Calu3 (cell line): ENCODE data around the gene ADAMTS7. TPM values are rescaled to one million over a fixed set of nuclear protein-coding genes. Genes with fewer than 3 reads are reported as not detected.
A peak's percentile ranks its signal among the peaks of the same experiment; 100 is the strongest.

ENCODE experiments used
- Bru-seq: library from RNA; stranded (reverse); fragments of 400-500 nt; gene quantifications from one replicate; lab custom pipeline; 2021; lab: Mats Ljungman, UMichigan
- BruChase-seq, 2 experiments: library from RNA; stranded (reverse); fragments of 400-500 nt; gene quantifications; one replicate each; lab custom pipeline; 2021; lab: Mats Ljungman, UMichigan
- BruUV-seq: library from RNA; stranded (reverse); fragments of 400-500 nt; replicated peaks from 2 replicates; lab custom pipeline; 2021; lab: Mats Ljungman, UMichigan
- CTCF ChIA-PET: fragments of 300-600 bp; sonication (Branson Sonifier 250); formaldehyde crosslinking; loops from one replicate; lab custom pipeline; 2022; ENCODE audit warnings: antibody characterized with exemption; lab: Charles Lee
- DNase-seq: peaks from one replicate; pipeline ENCODE4 v3.0.0; 2022
- H3K27ac Mint-ChIP-seq: one replicate; pipeline ENCODE4 v1.8.0; 2022; ENCODE audit warnings: mixed read lengths; ENCODE audit not compliant: unreplicated experiment
- H3K27me3 Mint-ChIP-seq: one replicate; pipeline ENCODE4 v1.8.0; 2022; ENCODE audit warnings: mixed read lengths; ENCODE audit not compliant: unreplicated experiment
- H3K36me3 Mint-ChIP-seq: one replicate; pipeline ENCODE4 v1.8.0; 2022; ENCODE audit warnings: mild to moderate bottlenecking, moderate library complexity, mixed read lengths; ENCODE audit not compliant: insufficient read depth, unreplicated experiment
- H3K4me1 Mint-ChIP-seq: one replicate; pipeline ENCODE4 v1.8.0; 2022; ENCODE audit warnings: mild to moderate bottlenecking, low read depth, mixed read lengths; ENCODE audit not compliant: unreplicated experiment
- H3K4me3 Mint-ChIP-seq: one replicate; pipeline ENCODE4 v1.8.0; 2022; ENCODE audit warnings: mild to moderate bottlenecking, low read depth, moderate library complexity, mixed read lengths; ENCODE audit not compliant: unreplicated experiment
- H3K9me3 Mint-ChIP-seq: one replicate; pipeline ENCODE4 v1.8.0; 2022; ENCODE audit warnings: low read depth, mixed read lengths; ENCODE audit not compliant: unreplicated experiment
- CTCF ChIP-seq: fragments of 200-600 bp; IDR thresholded peaks from one replicate; pipeline ENCODE4 v1.8.0; 2022; ENCODE audit warnings: antibody characterized with exemption; ENCODE audit not compliant: unreplicated experiment
- intact Hi-C: fragments of 100-400 bp; cut with micrococcal nuclease; formaldehyde crosslinking; loops from one replicate; pipeline ENCODE4 v1.10.0; 2022; ENCODE audit not compliant: unreplicated experiment
- long read RNA-seq: library from polyadenylated mRNA; stranded (forward); transcript quantifications from one replicate; pipeline ENCODE4 v2.0.0, GENCODE V29; 2022
- total RNA-seq: library from RNA; stranded (reverse); gene quantifications from 2 replicates; pipeline ENCODE4 v1.2.3, GENCODE V29; 2022

The ADAMTS7 gene
- total RNA-seq: 1.3 and 1.4 TPM in 2 replicates
- percentile 21 among the genes with signal in this experiment for Bru-seq, nascent RNA
- percentile 20 among the genes with signal in this experiment for BruChase-seq, experiment 1, labeled RNA remaining after a 6-hour chase
- BruChase-seq, experiment 2, labeled RNA remaining after a 2-hour chase: percentile 26 among the genes with signal in this experiment
- long read RNA-seq, partial matches to known transcripts: 1 of 2 reads
- long read RNA-seq, other reads (novel, unspliced or antisense): 1 of 2 reads

DNA sequence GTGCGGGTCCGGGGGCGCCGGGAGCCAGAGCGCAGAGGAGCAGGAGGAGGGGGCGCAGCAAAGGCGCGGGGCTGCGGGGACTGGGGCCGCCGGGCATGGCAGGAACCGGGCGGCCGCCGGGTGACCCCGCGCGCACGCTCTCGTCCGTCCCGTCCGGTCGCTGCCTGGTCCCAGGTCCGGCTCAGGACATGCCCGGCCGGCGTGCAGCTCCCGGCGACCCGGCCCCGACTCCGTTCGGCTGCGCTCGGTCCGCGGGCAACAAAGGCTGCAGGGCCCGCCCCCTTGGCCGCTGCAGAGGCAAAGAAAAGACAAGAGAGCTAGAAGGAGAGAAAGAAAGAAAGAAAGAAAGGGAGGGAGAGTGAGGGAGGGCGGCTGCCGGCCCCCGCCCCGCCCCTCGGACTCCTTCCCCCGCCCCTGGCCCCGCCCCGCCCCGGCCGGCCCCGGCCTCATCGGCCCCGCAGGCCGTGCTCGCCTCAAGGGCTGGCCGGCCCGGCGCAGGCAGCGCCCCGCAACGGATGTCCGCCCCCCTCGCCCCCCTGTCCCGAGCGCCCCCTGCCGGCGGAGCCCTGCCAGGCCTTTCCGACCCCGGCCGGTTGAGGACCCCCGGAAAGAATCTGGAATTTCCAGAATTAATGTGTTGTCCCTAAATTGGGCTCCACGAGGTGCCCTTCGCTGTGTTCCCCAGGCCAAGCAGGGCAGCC lies at the start of gene ADAMTS7:
TSS of gene ADAMTS7 (minus strand) at position 341 of the 701 bp plus-strand sequence. CDS start at position 97, 244 bp downstream.
- Mint-ChIP-seq H3K27me3 (peaks cover 55% of the 10 kb centered on the region), H3K27ac (no peak within 1 kb of the TSS), H3K4me1 (peaks cover 17% of the 10 kb centered on the region), H3K9me3 (no peaks in the 10 kb centered on the region), H3K4me3 (peak within 1 kb of the TSS; percentile 72), H3K36me3 (peaks cover 15% of the 10 kb centered on the region)
- BruUV-seq: no TSS peak
- CTCF ChIA-PET: interaction anchor here (0.7 to 1.6 kb wide), 4 partner anchors 37 to 346 kb away, joined by 3 to 5 read pairs (median 4); no protein-coding TSS in a partner anchor
- intact Hi-C loops: loop anchor here (10.0 kb wide), 1 partner anchor 54 kb away; no protein-coding TSS in a partner anchor
- TF ChIP-seq CTCF: peak; percentile 85
- peak; percentile 82 for DNase-seq

DNA sequence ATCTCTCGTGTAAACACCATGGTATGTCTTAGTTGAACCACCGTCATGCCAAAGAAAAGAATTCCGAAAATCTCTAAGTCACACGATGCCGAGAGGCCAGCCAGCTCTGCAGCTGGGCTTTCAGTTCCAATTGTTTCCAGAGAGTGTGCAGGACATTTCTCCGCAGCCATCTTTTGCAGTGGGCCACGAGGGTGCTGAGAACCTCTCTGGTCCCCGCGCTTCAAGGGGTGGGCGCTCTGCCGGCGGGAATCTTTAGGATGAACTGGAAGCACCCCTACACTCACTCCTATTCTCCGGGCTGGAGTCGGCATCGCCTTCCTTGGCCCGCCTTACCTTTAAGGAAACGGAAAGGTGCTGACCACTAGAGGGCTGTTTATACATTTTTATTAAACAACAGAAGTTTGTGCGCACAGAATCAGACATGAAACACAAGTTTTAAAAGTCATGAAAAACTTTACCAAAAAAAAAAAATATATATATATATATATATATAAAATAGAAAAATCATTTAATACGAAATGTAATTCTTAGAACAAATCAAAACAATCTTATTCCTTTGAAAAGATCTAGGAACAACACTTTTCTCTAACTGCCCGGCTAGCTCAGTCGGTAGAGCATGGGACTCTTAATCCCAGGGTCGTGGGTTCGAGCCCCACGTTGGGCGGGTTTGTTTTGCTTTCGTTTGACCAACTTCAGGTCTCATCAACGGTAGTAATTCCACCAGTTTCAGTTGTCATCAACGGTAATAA lies 48.9 kb upstream of the ADAMTS7 start:
- DNase-seq: peak; percentile 87
- BruUV-seq: no TSS peak
- Mint-ChIP-seq H3K4me3 (peak overlapping the region; percentile 70), H3K4me1 (no peaks in the 10 kb centered on the region), H3K27me3 (no peaks in the 10 kb centered on the region), H3K9me3 (no peaks in the 10 kb centered on the region), H3K27ac (peak overlapping the region; percentile 90), H3K36me3 (peaks cover 9% of the 10 kb centered on the region)
- CTCF ChIA-PET: interaction anchor here (0.7 to 1.6 kb wide), 5 partner anchors 9 to 712 kb away, joined by 3 to 8 read pairs (median 3); partner anchors contain the start of gene MORF4L1
- TF ChIP-seq CTCF: peak; percentile 51
- intact Hi-C loops: loop anchor here (10.0 kb wide), 1 partner anchor 45 kb away; the partner anchor contains the start of gene ADAMTS7

- BruUV-seq: no TSS peak
- TF ChIP-seq CTCF: no peak
- Mint-ChIP-seq H3K4me3 (no peak overlapping the region), H3K36me3 (peaks cover 9% of the 10 kb centered on the region), H3K27me3 (no peaks in the 10 kb centered on the region), H3K27ac (no peak overlapping the region), H3K9me3 (no peaks in the 10 kb centered on the region), H3K4me1 (peaks cover 6% of the 10 kb centered on the region)
- CTCF ChIA-PET: no interaction called here
- intact Hi-C loops: no loop called here
- DNase-seq: no peak
These were observed 44.5 kb upstream of the ADAMTS7 start for GRCh38 chr15:78855746-78856145.

DNA sequence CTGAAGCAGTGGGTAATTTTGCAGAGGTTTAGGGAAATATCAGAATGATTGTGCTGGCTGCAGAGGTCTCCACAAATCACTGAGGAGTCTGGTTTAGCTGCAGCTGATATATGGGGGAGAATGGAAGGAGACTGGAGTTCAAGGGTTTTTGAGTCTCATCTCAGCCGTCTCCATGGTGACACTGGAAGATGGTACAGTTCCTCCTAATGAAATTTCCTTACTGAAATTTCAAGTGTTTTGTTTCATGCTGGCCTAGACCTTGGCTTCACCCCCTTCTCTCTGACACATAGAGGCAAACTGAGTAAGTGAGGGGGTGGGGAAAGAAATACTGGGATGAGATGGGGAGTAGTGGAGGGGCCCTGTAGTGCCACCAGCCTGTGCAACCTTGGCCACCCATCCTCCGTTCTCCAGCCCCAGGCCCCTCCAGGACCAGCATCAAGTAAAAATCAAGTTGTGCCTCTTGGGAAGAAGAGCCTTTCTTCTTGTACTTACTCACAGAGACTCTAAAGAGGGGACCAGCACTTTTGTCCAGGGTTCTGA lies 43.6 kb upstream of the ADAMTS7 start:
- H3K4me3 Mint-ChIP-seq: no peak overlapping the region
- no peaks in the 10 kb centered on the region for H3K27me3 Mint-ChIP-seq
- no peak for TF ChIP-seq CTCF
- no peaks in the 10 kb centered on the region for H3K9me3 Mint-ChIP-seq
- intact Hi-C loops: no loop called here
- H3K4me1 Mint-ChIP-seq: peaks cover 9% of the 10 kb centered on the region
- H3K27ac Mint-ChIP-seq: no peak overlapping the region
- DNase-seq: no peak
- CTCF ChIA-PET: no interaction called here
- peaks cover 1% of the 10 kb centered on the region for H3K36me3 Mint-ChIP-seq
- no TSS peak for BruUV-seq
